Effector memory CD4-positive, alpha-beta T cell (primary cell): ENCODE data around the gene AVPI1.
"Not testable (repeated sequence)": the region's sequence is repeated elsewhere in the genome, so short reads cannot be mapped to it uniquely, and the experiment has no call there.

Source experiments
- DNase-seq, 3 donors: peaks; one replicate each; pipeline ENCODE4 v3.0.0-alpha.2; 2020
- H3K27ac ChIP-seq: 2 replicates; pipeline ENCODE4 v1.7.0; 2013; ENCODE audit warnings: mild to moderate bottlenecking, low read length, moderate library complexity; ENCODE audit not compliant: insufficient read depth, poor library complexity, severe bottlenecking
- H3K27me3 ChIP-seq: replicated peaks from 2 replicates; pipeline ENCODE4 v1.7.0; 2013; ENCODE audit warnings: mild to moderate bottlenecking, low read length; ENCODE audit not compliant: insufficient read depth, control insufficient read depth, poor library complexity, severe bottlenecking
- H3K36me3 ChIP-seq: 2 replicates; pipeline ENCODE4 v1.7.0; 2013; ENCODE audit warnings: mild to moderate bottlenecking, low read length, moderate library complexity; ENCODE audit not compliant: control insufficient read depth, insufficient read depth
- H3K4me1 ChIP-seq: 2 replicates; pipeline ENCODE4 v1.7.0; 2013; ENCODE audit warnings: low read length, mild to moderate bottlenecking; ENCODE audit not compliant: control insufficient read depth, insufficient read depth, poor library complexity, severe bottlenecking
- H3K4me3 ChIP-seq: 2 replicates; pipeline ENCODE4 v1.7.0; 2013; ENCODE audit warnings: low read length, low read depth, mild to moderate bottlenecking; ENCODE audit not compliant: insufficient read depth, poor library complexity, severe bottlenecking
- H3K9me3 ChIP-seq: 2 replicates; pipeline ENCODE4 v1.7.0; 2013; ENCODE audit warnings: mild to moderate bottlenecking, low read length, moderate library complexity; ENCODE audit not compliant: control insufficient read depth

The AVPI1 gene

DNA sequence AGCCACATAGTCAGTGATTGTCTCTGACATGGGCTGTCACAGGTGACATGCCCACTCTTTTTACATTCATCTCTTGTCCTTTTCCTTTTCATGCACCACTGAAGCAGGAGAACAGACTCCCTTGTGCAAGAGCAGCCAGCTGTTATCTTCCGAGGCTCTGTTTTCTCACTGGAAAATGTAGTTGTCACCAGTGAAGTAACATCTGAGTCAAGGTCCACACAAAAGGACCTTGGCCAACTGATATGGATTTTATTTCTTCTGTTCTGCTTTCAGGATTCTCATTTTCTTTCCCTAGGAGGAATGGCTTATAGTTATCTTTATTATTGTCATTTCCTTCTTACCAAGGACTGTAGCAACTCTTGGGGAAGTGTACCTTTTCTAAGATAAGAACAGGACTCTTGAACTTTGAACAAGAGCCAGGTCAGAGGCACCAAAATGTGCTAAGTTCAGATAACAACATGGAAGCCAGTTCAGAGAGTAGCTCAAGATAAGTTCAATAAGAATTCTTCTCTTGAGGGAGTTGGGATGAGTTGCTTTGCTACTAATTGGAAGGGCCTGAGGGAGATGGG is 22.7 kb downstream of the AVPI1 start:
- peaks cover 31% of the 10 kb centered on the region for H3K36me3 ChIP-seq
- no peaks in the 10 kb centered on the region for H3K4me1 ChIP-seq
- no peak overlapping the region for H3K4me3 ChIP-seq
- H3K27me3 ChIP-seq, result no peaks in the 10 kb centered on the region
- no peak overlapping the region for H3K27ac ChIP-seq
- no peak for DNase-seq
- no peaks in the 10 kb centered on the region for H3K9me3 ChIP-seq

DNA sequence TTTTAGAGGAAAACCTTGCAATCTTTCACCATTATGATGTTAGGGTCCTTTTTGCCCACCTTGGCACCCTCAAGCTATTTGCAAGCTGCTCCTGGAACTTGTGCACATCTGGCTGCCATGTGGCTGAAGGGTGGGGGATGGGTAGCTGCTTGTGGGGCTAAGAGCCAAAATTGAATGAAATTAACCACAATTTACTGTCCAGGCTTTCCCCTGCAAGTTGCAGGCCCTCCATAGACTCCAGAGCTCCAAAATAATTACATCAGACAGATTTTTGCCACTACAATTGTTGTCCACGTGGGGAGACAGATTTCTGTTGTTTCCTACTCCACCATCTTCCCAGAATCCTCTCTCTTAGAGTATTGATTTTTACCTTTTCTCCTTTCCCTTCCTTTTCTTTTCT is 27.5 kb downstream of the AVPI1 start:
- DNase-seq, result no peak
- Histone ChIP-seq H3K27me3 (no peaks in the 10 kb centered on the region), H3K27ac (no peak overlapping the region), H3K4me3 (no peak overlapping the region), H3K36me3 (peaks cover 18% of the 10 kb centered on the region), H3K4me1 (no peaks in the 10 kb centered on the region), H3K9me3 (no peaks in the 10 kb centered on the region)

DNA sequence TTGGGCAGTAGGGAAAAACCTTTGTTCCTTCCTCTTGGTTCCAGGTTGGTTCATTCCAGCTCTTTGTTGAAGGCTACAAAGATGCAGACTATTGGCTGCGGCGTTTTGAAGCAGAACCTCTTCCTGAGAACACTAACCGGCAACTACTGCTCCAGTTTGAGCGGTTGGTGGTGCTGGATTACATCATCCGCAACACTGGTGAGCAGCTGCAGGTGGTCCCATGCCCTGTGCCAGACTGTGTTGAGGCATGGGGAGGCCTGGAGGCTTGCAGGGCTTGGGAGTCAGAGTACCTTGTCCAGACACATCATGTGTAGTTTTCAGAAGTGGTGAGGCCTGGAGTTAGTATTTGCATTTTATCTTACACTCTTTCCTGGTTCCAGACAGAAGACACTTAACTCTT is 30.3 kb downstream of the AVPI1 start:
- Histone ChIP-seq H3K9me3 (no peaks in the 10 kb centered on the region), H3K4me3 (no peak overlapping the region), H3K27ac (no peak overlapping the region), H3K36me3 (peaks cover 14% of the 10 kb centered on the region), H3K4me1 (no peaks in the 10 kb centered on the region), H3K27me3 (no peaks in the 10 kb centered on the region)
- DNase-seq, result no peak

DNA sequence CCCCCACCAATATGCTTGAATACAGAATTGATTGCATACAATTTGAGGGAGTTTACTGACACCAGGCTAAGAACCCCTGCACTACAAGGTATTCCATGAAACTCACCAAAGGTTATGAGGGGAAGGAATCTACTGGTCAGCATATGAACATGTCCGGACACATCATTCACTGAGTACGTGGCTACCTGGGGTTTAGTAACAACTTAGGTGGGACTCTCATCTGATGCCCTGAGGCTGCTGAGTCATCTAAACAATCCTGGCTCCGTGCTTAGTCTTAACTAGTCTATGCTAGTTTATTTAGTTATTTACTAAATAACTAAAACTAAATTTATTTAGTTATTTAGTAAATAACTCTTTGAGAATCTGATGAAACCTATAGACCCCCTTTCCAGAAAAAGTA is 35.3 kb downstream of the AVPI1 start:
- H3K27me3 ChIP-seq, result no peaks in the 10 kb centered on the region
- no peak for DNase-seq
- H3K4me3 ChIP-seq, result no peak overlapping the region
- peaks cover 16% of the 10 kb centered on the region for H3K36me3 ChIP-seq
- H3K4me1 ChIP-seq, result peaks cover 6% of the 10 kb centered on the region
- H3K9me3 ChIP-seq, result no peaks in the 10 kb centered on the region
- no peak overlapping the region for H3K27ac ChIP-seq

DNA sequence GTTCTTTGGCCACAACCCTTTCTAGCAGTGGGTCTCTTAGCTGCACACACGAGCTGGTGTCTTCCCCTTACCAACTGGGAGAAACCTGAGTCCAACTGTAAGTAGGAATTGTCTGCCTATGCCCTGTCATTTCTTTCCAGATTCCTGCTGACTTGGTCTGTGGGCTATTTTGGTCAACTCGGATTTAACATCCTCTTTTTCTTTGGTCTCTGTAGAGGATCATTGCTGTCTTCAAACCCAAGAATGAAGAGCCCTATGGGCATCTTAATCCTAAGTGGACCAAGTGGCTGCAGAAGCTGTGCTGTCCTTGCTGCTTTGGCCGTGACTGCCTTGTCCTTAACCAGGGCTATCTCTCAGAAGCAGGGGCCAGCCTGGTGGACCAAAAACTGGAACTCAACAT is 36.3 kb downstream of the AVPI1 start:
- peaks cover 6% of the 10 kb centered on the region for H3K4me1 ChIP-seq
- no peak overlapping the region for H3K4me3 ChIP-seq
- H3K36me3 ChIP-seq, result peaks cover 8% of the 10 kb centered on the region
- H3K9me3 ChIP-seq, result no peaks in the 10 kb centered on the region
- no peaks in the 10 kb centered on the region for H3K27me3 ChIP-seq
- no peak overlapping the region for H3K27ac ChIP-seq
- no peak for DNase-seq

DNA sequence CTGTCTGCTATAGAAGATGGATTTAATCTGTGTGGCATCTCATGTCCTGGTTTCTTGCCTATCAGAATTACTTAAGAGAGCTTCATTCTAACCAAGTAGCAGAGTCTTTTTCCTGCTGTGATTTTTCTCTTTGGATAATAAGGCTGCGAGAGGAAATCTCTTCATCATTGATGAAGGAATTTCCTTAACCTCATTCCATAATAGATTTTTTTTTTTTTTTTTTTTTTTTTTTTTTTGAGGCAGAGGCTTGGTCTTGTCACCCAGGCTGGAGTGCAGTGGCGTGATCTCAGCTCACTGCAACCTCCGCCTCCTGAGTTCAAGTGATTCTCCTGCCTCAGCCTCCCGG is 37.7 kb downstream of the AVPI1 start:
- H3K9me3 ChIP-seq, H3K4me3 ChIP-seq, H3K36me3 ChIP-seq, DNase-seq, H3K27me3 ChIP-seq, H3K4me1 ChIP-seq, H3K27ac ChIP-seq: not testable (repeated sequence)

DNA sequence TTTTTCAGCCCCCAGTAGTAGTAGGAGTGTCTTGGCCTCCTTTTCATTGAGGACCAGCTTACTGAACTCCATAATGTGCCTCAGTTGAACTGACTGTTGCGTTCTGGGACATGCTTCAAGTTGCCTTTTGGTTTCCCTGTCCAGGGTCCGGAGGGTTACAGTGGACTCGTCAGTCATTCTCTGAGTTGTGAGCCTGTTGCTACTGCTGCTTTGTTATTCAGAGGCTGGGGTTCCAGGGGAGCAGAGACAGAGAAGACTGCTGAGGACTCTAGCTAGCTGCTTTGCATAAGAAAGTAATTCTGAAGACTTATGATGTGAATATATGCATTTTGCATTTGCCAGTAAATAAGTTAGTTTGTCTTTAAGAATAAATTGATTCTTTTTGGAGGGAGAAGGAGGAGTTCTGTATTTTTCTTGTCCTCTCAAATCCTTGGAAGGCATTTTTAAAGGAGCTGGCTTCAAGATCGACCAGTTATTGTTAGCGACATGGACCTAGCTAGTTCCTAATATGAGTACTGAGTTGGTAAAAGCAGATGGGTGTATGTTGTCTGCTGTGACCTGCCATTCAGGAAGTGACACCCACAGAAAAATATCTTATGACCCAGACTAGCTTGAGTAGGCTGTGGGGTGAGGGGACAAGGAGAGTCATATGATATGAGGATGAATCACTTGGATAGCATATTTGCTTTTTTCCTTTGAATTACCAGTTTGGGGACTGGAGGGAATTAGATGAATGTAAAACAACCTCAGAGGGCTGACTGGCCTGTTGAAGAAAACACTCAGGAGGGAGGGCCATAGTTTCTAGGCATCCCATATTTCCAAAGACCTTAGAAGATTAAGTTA is 38.3 kb downstream of the AVPI1 start:
- Histone ChIP-seq H3K9me3 (no peaks in the 10 kb centered on the region), H3K36me3 (peaks cover 3% of the 10 kb centered on the region), H3K4me1 (peaks cover 6% of the 10 kb centered on the region), H3K27ac (no peak overlapping the region), H3K4me3 (no peak overlapping the region), H3K27me3 (no peaks in the 10 kb centered on the region)
- DNase-seq, result peak; percentile 2 to 10 (median 7)

DNA sequence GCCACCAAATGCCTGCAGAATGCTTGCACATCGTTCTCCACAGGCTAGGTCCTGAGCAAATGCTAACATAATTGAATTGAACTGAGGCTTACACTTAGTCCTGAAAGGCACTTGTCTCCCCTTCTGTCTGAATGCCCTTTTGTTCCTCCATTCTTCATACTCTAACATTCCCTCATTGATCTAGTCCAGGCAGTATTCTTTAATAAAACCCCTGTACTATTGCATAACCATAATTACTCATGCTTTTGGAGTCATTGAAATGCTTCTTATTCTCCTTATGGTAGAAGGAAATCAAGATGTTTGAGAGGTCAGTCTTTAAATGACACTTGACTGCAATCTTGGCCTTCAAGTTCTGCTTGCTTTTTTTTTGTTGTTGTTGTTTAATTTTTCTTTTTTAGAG is 39.5 kb downstream of the AVPI1 start:
- no peaks in the 10 kb centered on the region for H3K9me3 ChIP-seq
- H3K27ac ChIP-seq, result no peak overlapping the region
- no peak for DNase-seq
- no peak overlapping the region for H3K4me3 ChIP-seq
- no peaks in the 10 kb centered on the region for H3K27me3 ChIP-seq
- H3K4me1 ChIP-seq, result peaks cover 6% of the 10 kb centered on the region
- peaks cover 3% of the 10 kb centered on the region for H3K36me3 ChIP-seq

DNA sequence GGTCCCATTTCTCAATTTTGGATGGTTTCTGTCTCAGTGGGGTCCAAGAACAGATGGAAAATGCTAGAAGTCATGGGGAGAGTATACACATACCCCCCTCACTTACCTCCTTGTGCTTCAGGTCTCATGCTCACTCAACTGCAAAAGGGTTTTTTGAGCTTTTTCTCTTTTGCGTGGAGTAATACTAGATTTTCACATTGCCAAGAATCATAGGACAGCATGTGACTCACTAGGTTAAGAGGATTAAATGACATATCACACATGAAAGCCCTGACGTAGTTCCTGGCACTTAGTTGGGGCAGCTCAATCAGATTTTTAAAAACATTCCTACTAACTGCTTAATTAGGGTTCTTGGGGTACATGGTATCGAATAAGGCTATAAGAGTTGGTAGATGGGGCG is 42.1 kb downstream of the AVPI1 start:
- no peak for DNase-seq
- Histone ChIP-seq H3K36me3 (no peaks in the 10 kb centered on the region), H3K4me1 (peaks cover 18% of the 10 kb centered on the region), H3K9me3 (no peaks in the 10 kb centered on the region), H3K27ac (no peak overlapping the region), H3K4me3 (no peak overlapping the region), H3K27me3 (no peaks in the 10 kb centered on the region)

DNA sequence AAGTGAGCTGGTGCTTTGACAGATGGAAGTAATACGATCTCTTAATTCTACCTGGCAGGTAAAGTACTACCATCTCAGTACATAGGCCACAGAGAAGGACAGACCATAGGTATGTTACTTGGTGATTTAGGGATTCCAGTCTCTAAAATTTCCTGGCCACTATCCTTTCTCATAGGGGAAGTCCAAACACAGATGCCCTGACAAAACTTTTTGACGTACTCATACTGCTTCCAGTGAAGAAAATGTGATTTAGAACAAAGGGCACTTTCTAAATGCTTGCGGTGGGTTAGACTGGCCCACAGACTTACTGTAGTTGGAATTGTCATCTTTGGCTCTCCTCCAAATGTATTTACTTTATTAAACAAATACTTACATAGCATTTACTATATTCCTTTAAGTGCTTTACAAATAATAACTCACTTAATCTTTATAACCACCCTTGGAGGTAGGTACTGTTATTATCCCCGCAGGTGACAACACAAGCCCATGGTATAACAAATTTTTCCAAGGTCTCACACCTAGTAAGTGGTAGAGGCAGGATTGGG is 43.5 kb downstream of the AVPI1 start:
- H3K27me3 ChIP-seq, result no peaks in the 10 kb centered on the region
- H3K36me3 ChIP-seq, result no peaks in the 10 kb centered on the region
- H3K27ac ChIP-seq, result no peak overlapping the region
- no peaks in the 10 kb centered on the region for H3K9me3 ChIP-seq
- no peak for DNase-seq
- peaks cover 14% of the 10 kb centered on the region for H3K4me1 ChIP-seq
- H3K4me3 ChIP-seq, result no peak overlapping the region
